SKM-1 (cell line): ENCODE data around the gene CRTAP.
"Not testable (repeated sequence)": the region's sequence is repeated elsewhere in the genome, so short reads cannot be mapped to it uniquely, and the experiment has no call there.

Experiments
- DNase-seq: peaks from one replicate; lab custom pipeline; 2025; ENCODE audit not compliant: unreplicated experiment; lab: John Stamatoyannopoulos, UW

The CRTAP gene

DNA sequence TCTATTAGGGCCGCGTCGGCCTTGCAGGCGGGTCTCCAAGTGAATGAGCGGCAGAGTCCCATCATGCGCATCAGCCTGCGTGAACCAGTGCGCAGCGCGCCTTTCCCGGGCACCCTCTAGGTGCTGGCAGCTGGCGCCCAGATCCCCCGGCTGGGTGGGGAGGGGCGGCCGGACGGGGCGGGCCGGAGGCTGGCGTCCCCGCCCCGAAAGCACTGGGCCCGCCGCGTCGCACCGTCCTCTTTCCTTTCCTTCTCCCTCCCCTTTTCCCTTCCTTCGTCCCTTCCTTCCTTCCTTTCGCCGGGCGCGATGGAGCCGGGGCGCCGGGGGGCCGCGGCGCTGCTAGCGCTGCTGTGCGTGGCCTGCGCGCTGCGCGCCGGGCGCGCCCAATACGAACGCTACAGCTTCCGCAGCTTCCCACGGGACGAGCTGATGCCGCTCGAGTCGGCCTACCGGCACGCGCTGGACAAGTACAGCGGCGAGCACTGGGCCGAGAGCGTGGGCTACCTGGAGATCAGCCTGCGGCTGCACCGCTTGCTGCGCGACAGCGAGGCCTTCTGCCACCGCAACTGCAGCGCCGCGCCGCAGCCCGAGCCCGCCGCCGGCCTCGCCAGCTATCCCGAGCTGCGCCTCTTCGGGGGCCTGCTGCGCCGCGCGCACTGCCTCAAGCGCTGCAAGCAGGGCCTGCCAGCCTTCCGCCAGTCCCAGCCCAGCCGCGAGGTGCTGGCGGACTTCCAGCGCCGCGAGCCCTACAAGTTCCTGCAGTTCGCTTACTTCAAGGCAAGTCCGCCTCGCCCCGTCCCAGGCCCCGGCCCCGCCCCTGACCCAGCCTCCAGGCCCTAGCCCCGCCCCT is at the start of gene CRTAP:
CRTAP (plus strand) TSS at position 243 of the 850 bp plus-strand sequence; CDS start at position 307, 64 bp downstream.
- DNase-seq: peak; percentile 86

DNA sequence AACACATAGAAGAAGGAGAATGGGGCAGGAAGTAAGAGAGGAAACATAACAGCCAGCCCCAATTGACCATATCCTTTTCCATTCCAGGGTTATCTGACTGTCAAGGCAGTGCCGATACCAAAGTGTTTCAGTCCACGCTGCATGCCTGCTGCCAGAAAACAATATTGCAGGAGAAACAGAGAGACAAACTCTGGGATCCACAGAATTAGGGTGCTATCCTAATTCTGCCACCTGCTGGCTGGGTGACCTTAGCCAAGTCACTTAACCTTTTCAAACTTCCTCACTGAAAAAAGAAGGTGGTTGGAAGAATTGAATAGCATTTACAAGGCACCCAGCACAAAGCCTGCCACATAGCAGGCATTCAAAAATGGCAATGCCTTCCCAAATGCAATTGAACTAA is 48.9 kb upstream of the CRTAP start:
- DNase-seq: no peak

DNA sequence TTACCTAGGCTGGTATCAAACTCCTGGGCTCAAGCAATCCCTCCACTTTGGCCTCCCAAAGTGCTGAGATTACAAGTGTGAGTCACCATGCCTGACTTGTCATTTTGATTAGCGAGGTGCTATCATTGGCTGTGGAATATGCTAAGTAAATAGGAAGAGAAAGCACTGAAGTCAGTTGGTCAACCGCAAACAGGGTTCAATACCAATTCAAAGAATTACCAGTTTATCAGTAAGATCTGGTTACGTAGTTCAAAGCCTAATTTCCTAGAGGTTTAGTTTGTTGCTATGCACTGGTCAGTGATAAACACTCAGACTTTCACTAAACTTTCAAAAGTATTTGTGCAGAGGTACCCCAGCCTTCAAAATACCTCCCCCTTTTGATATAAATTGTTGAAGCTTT is 46.3 kb upstream of the CRTAP start:
- no peak for DNase-seq

GRCh38 chr3:33069862-33070261 is 44.0 kb upstream of the CRTAP start:
- not testable (repeated sequence) for DNase-seq

DNA sequence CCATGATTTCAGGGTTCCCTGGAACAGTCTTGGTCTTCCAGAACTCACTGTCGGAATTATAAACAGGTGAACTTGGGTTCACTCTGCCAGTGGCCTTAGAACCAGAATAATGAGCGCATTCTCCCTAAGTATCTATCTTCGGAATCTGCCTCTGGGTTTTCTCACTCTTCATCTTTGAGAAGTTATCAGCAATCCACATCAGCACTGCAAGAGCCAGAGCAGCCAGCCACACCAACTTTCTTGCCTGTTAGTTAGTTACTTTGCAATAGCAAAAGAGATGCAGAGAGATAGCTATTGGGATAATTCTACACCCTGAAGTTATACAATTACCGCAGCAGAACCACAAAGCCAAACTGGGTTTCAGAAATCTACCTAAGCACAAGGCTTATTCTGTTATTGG is 42.6 kb upstream of the CRTAP start:
- DNase-seq: no peak

DNA sequence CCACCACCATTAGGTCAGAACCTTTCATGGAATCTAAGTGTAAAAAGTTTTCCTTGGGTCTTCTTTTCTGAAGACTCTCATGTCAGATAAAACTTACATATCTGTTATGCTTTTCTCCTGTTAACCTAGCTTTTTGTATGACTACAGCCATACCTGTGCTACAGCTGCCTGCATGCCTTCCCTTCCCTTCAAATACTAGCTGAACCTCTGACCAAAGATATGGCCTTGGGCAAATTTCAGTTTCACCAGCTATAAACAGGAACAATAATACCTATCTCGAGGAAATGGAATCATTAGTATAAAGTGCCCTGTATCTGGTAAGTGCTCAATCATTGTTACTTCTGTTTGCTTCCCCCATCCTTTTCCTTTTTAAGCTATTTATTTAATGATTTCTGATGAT is 41.9 kb upstream of the CRTAP start:
- DNase-seq: no peak

GRCh38 chr3:33074217-33075067 is 39.4 kb upstream of the CRTAP start:
- DNase-seq: peak; percentile 36

DNA sequence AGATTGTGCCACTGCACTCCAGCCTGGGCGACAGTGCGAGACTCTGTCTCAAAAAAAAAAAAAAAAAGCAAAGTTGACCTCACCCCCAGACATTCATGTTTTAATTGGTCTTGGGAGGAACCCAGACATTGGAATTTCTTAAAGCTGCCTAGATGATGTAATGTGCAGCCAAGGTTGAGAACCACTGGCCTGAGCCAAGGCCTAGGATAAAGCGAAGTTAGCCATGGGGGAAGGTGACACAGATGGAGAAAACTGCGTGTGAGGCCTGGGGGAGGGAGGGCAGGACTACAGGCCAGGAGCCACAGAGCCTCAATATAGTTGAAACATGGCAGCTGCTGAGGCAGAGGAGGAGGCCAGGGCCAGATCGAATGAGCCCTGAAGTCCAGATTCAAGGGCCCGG is 37.8 kb upstream of the CRTAP start:
- DNase-seq: no peak

DNA sequence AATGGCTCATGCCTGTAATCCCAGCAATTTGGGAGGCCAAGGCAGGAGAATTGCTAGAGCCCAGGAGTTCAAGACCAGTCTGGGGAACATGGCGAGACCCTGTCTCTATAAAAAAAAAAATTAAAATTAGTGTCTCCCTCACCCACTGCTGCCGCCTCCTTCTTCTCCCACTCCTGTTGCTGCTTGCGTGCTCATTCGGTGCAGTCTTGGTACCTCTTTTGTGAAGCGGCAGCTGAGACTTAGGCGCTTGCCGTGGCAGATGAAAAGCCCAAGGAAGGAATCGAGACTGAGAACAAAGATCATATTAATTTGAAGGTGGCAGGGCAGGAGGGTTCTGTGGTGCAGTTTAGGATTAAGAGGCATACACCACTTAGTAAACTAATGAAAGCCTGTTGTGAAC is 36.9 kb upstream of the CRTAP start:
- DNase-seq: no peak

GRCh38 chr3:33077976-33078375 is 35.8 kb upstream of the CRTAP start:
- DNase-seq: no peak

GRCh38 chr3:33079813-33080212 is 34.0 kb upstream of the CRTAP start:
- not testable (repeated sequence) for DNase-seq

DNA sequence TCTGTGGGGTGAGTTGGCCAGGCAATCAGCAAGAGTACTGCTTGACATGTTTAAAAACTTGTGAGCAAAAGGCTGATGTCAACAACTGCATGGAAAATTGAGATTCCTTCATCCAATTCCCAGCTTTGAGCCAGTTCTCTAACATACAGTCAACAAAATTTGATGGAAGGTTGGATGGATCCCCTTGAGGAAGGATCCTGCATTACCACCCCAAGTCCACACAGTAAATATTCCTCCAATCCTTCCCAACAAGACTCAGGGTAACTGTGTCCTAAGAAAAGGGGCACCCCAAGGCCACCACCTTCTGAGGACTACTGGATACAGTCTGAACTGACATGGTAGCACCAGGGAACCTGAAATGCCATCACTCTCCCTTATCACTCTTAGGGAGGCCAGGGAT is 32.0 kb upstream of the CRTAP start:
- DNase-seq: no peak

DNA sequence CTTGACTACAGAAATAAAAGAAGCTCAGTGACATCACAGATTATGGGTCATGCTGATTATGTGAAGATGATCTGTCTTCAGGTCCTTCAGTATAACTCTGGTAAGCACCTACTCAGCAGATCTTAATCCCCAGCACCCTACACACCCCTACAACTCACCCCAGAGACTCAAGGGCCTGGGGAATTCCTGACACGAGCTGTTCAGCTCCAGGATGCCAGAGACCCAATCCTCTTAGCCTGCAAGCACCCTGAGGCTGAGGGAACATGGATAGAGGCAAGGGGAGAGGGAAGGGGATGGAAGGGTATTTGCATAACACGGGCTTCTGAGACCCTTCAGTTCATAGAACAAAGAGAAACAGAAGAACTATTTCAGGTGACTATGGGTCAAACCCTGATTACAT is 29.9 kb upstream of the CRTAP start:
- no peak for DNase-seq

GRCh38 chr3:33088691-33089090 is 25.1 kb upstream of the CRTAP start:
- no peak for DNase-seq

- DNase-seq: no peak
Observed at GRCh38 chr3:33089515-33089914, 24.3 kb upstream of the CRTAP start.

DNA sequence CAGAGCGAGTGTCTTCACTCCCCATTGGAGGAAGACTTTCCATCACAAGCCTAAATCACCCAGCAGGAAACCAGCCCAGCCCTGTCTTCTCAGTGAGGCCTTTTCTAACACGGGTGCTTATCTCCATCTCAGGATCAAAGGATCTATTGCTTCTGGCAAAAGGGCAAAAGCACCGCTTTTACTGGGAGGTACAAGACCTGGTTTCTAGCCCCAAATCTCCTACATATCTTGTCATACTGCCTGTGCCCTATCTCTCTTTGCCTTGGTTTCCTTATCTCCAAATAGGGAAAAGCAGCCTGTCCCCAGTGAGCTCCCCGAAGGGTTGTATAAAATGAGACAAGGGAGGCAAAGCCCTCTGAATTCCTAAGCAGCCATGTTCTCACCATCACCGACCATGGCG is 22.1 kb upstream of the CRTAP start:
- no peak for DNase-seq

GRCh38 chr3:33092496-33093254 is 21.1 kb upstream of the CRTAP start:
- no peak for DNase-seq

- no peak for DNase-seq
Observed at GRCh38 chr3:33093847-33094246, 20.0 kb upstream of the CRTAP start.

GRCh38 chr3:33095436-33095835 is 18.4 kb upstream of the CRTAP start:
- DNase-seq: no peak

GRCh38 chr3:33096093-33096868 is 17.5 kb upstream of the CRTAP start:
- no peak for DNase-seq
